H1 (cell line): ENCODE results near the gene AKAP12. TPM values are rescaled to one million over a fixed set of nuclear protein-coding genes. Genes with fewer than 3 reads are reported as not detected.

Experiments used
- CTCF ChIA-PET: fragments of 300-600 bp; sonication (Branson Sonifier 250); formaldehyde crosslinking; loops from one replicate; lab custom pipeline; 2021; ENCODE audit not compliant: partially characterized antibody; lab: Charles Lee
- POLR2A ChIA-PET: fragments of 300-600 bp; sonication (Branson Sonifier 250); formaldehyde crosslinking; loops from one replicate; lab custom pipeline; 2021; ENCODE audit warnings: inconsistent platforms; ENCODE audit not compliant: partially characterized antibody; lab: Charles Lee
- DNase-seq, 2 experiments: peaks; one replicate each; pipeline versions ENCODE4 v3.0.0 to v3.0.0-alpha.2; 2010 to 2022; ENCODE audit warnings: low spot score in 2 of 2, low read depth in 1 of 2, mixed read lengths in 1 of 2
- FAIRE-seq: peaks from 2 replicates; lab custom pipeline; 2011; peaks lifted over from hg19 to GRCh38; lab: Jason Lieb, UNC
- H2AFZ ChIP-seq: 2 replicates; pipeline ENCODE4 v1.8.1; 2012; ENCODE audit warnings: low read length, inconsistent platforms
- H2AK5ac ChIP-seq: 2 replicates; pipeline ENCODE4 v1.6.1; 2013; ENCODE audit warnings: low read depth, low read length
- H2BK120ac ChIP-seq: replicated peaks from 2 replicates; pipeline ENCODE3; 2013; ENCODE audit warnings: low read depth, low read length, inconsistent platforms
- H2BK12ac ChIP-seq: 2 replicates; pipeline ENCODE4 v1.6.1; 2013; ENCODE audit warnings: low read depth, low read length
- H2BK15ac ChIP-seq: 2 replicates; pipeline ENCODE4 v1.6.1; 2013; ENCODE audit warnings: low read length
- H2BK20ac ChIP-seq: 2 replicates; pipeline ENCODE4 v1.6.1; 2013; ENCODE audit warnings: low read length
- H2BK5ac ChIP-seq: 2 replicates; pipeline ENCODE4 v1.6.1; 2013; ENCODE audit warnings: low read depth, low read length
- H3K14ac ChIP-seq: 2 replicates; pipeline ENCODE4 v1.6.1; 2013; ENCODE audit warnings: inconsistent platforms; ENCODE audit not compliant: insufficient read length
- H3K18ac ChIP-seq: 2 replicates; pipeline ENCODE4 v1.6.1; 2013; ENCODE audit warnings: low read length; ENCODE audit errors: extremely low read depth
- H3K23ac ChIP-seq: 2 replicates; pipeline ENCODE4 v1.6.1; 2013; ENCODE audit warnings: inconsistent platforms; ENCODE audit not compliant: insufficient read length
- H3K23me2 ChIP-seq: 2 replicates; pipeline ENCODE4 v1.6.1; 2013; ENCODE audit warnings: low read depth, low read length
- H3K27ac ChIP-seq: 2 replicates; pipeline ENCODE4 v1.6.1; 2011; ENCODE audit warnings: low read depth, low read length, inconsistent platforms
- H3K27me3 ChIP-seq, 4 experiments: replicated peaks in 1 of 4; 1 replicate in 1 of 4; 2 replicates in 3 of 4; pipeline versions ENCODE4 v1.6.1 to v1.8.1; 2011 to 2013; ENCODE audit warnings: low read length in 3 of 4, mild to moderate bottlenecking in 3 of 4, inconsistent platforms in 2 of 4, mixed read lengths in 2 of 4, moderate library complexity in 1 of 4; ENCODE audit not compliant: control insufficient read depth in 3 of 4, insufficient read depth in 3 of 4; ENCODE audit errors: extremely low read depth in 1 of 4
- H3K36me3 ChIP-seq, 4 experiments: 2 replicates each; pipeline versions ENCODE4 v1.6.1 to v1.8.1; 2011 to 2013; ENCODE audit warnings: mild to moderate bottlenecking in 4 of 4, low read length in 3 of 4, moderate library complexity in 2 of 4, control low read depth in 1 of 4, inconsistent platforms in 1 of 4; ENCODE audit not compliant: insufficient read depth in 4 of 4, control insufficient read depth in 2 of 4
- H3K4ac ChIP-seq: replicated peaks from 2 replicates; pipeline ENCODE3; 2013; ENCODE audit warnings: low read length, low read depth, mixed read lengths, inconsistent platforms; ENCODE audit not compliant: insufficient read length
- H3K4me1 ChIP-seq, 4 experiments: replicated peaks in 1 of 4; 1 replicate in 1 of 4; 2 replicates in 3 of 4; pipeline versions ENCODE4 v1.6.1 to v1.8.1; 2011 to 2013; ENCODE audit warnings: low read length in 3 of 4, inconsistent platforms in 2 of 4, mixed read lengths in 1 of 4; ENCODE audit not compliant: insufficient read depth in 4 of 4, control insufficient read depth in 3 of 4
- H3K4me2 ChIP-seq, 2 experiments: 2 replicates each; pipeline versions ENCODE4 v1.6.1 to v1.8.1; 2011 to 2013; ENCODE audit warnings: low read depth in 2 of 2, low read length in 2 of 2, control low read depth in 1 of 2, inconsistent platforms in 1 of 2, mild to moderate bottlenecking in 1 of 2; ENCODE audit not compliant: insufficient read depth in 1 of 2
- H3K4me3 ChIP-seq, 4 experiments: fragments of 200-600, 300-600 bp in 1 of 4; sonication (generic), shearing (Covaris generic), sonication (Bioruptor Twin) in 1 of 4; 2 replicates each; pipeline versions ENCODE4 v1.5.1 to v1.8.1; 2011 to 2016; ENCODE audit warnings: low read length in 4 of 4, low read depth in 3 of 4, control low read depth in 2 of 4, inconsistent platforms in 2 of 4, mild to moderate bottlenecking in 2 of 4, mixed read lengths in 1 of 4, moderate library complexity in 1 of 4; ENCODE audit not compliant: insufficient read depth in 2 of 4; ENCODE audit errors: extremely low read depth in 1 of 4
- H3K56ac ChIP-seq: replicated peaks from 2 replicates; pipeline ENCODE3; 2013; ENCODE audit warnings: low read depth, mild to moderate bottlenecking, mixed read lengths, low read length, inconsistent platforms; ENCODE audit not compliant: insufficient read length
- H3K79me1 ChIP-seq: 2 replicates; pipeline ENCODE4 v1.6.1; 2013; ENCODE audit warnings: low read depth, low read length, control low read depth
- H3K79me2 ChIP-seq, 2 experiments: 2 replicates each; pipeline versions ENCODE4 v1.6.1 to v1.8.1; 2012 to 2013; ENCODE audit warnings: low read length in 2 of 2, mild to moderate bottlenecking in 2 of 2, inconsistent platforms in 1 of 2; ENCODE audit not compliant: insufficient read depth in 2 of 2, control insufficient read depth in 1 of 2
- H3K9ac ChIP-seq, 4 experiments: replicated peaks in 1 of 4; 1 replicate in 1 of 4; 2 replicates in 3 of 4; pipeline versions ENCODE4 v1.6.1 to v1.8.1; 2011 to 2013; ENCODE audit warnings: low read depth in 3 of 4, low read length in 3 of 4, control low read depth in 2 of 4, mild to moderate bottlenecking in 2 of 4, moderate library complexity in 2 of 4, inconsistent platforms in 1 of 4; ENCODE audit errors: extremely low read depth in 1 of 4
- H3K9me3 ChIP-seq, 2 experiments: 2 replicates each; pipeline versions ENCODE4 v1.6.1 to v1.8.1; 2012 to 2013; ENCODE audit warnings: mild to moderate bottlenecking in 2 of 2, moderate library complexity in 2 of 2, control low read depth in 1 of 2, inconsistent platforms in 1 of 2, low read depth in 1 of 2, low read length in 1 of 2, mixed read lengths in 1 of 2; ENCODE audit not compliant: insufficient read depth in 2 of 2
- H4K20me1 ChIP-seq, 2 experiments: replicated peaks in 1 of 2; 2 replicates each; pipeline versions ENCODE3 to v1.8.1; 2011 to 2013; ENCODE audit warnings: inconsistent platforms in 2 of 2, low read length in 2 of 2, mild to moderate bottlenecking in 1 of 2; ENCODE audit not compliant: insufficient read depth in 2 of 2, control insufficient read depth in 1 of 2
- H4K5ac ChIP-seq: 2 replicates; pipeline ENCODE4 v1.6.1; 2013; ENCODE audit warnings: low read length, low read depth, mixed read lengths, inconsistent platforms; ENCODE audit not compliant: insufficient read length
- H4K8ac ChIP-seq: 2 replicates; pipeline ENCODE4 v1.8.0; 2013; ENCODE audit warnings: mild to moderate bottlenecking, moderate library complexity, low read length, inconsistent platforms; ENCODE audit not compliant: insufficient read depth; ENCODE audit errors: extremely low read depth
- H4K91ac ChIP-seq: replicated peaks from 2 replicates; pipeline ENCODE3; 2013; ENCODE audit warnings: low read length, mixed read lengths, inconsistent platforms; ENCODE audit not compliant: insufficient read length
- CEBPB ChIP-seq: IDR thresholded peaks from 2 replicates; pipeline ENCODE4 v1.6.1; 2012; ENCODE audit warnings: low read depth, low read length
- EGR1 ChIP-seq: IDR thresholded peaks from 2 replicates; pipeline ENCODE4 v1.6.1; 2011; ENCODE audit warnings: low read depth, low read length, borderline replicate concordance
- HDAC6 ChIP-seq: IDR thresholded peaks from one replicate; pipeline ENCODE4 v1.7.1; 2012; ENCODE audit warnings: low read depth, mild to moderate bottlenecking, inconsistent platforms, low read length, moderate library complexity
- RXRA ChIP-seq: IDR thresholded peaks from 2 replicates; pipeline ENCODE4 v1.6.1; 2011; ENCODE audit warnings: low read depth, mild to moderate bottlenecking, low read length, moderate library complexity; ENCODE audit not compliant: insufficient read depth
- SP2 ChIP-seq: IDR thresholded peaks from 2 replicates; pipeline ENCODE4 v1.6.1; 2012; ENCODE audit warnings: mild to moderate bottlenecking, low read length, inconsistent platforms
- SUZ12 ChIP-seq: fragments of 200-600 bp; sonication (generic); IDR thresholded peaks from 2 replicates; pipeline ENCODE4 v1.6.1; 2012; ENCODE audit warnings: mild to moderate bottlenecking, inconsistent platforms, low read length, moderate library complexity, mixed read lengths
- TAF1 ChIP-seq: IDR thresholded peaks from 2 replicates; pipeline ENCODE4 v1.6.1; 2011; ENCODE audit warnings: mild to moderate bottlenecking, low read depth, low read length
- WGBS, 2 experiments: shearing (Covaris generic) in 1 of 2; methylation state at CpG; one replicate each; pipeline versions ENCODE4 v1.1.6 to v1.1.7; 2013 to 2015; ENCODE audit warnings: low lambda C conversion rate in 2 of 2, mixed read lengths in 2 of 2, inconsistent platforms in 1 of 2, low coverage in 1 of 2, missing lambda C conversion rate in 1 of 2; ENCODE audit not compliant: insufficient replicate concordance in 2 of 2, insufficient coverage in 1 of 2, insufficient read length in 1 of 2; ENCODE audit errors: extremely low coverage in 1 of 2, missing lambda C conversion rate in 1 of 2; 5-methylcytosine and 5-hydroxymethylcytosine counted together
- polyA plus RNA-seq, 7 experiments: library from polyadenylated mRNA; depleted of rRNA in 3 of 7; stranded (reverse) in 5 of 7; unstranded in 2 of 7; fragments of >200 nt in 5 of 7; fragments of 200-250 nt in 2 of 7; gene quantifications; 1 replicate in 5 of 7; 2 replicates in 1 of 7; 4 replicates in 1 of 7; pipeline versions ENCODE4 v1.2.1 to v1.2.3, GENCODE V29; 2011 to 2013; ENCODE audit warnings: missing spikeins in 2 of 7, mixed read lengths in 2 of 7
- total RNA-seq: library from RNA; stranded (reverse); fragmentation: NEBNext Ultra II Directional; extraction: Animal tissue kit (Norgen Biotek cat#: 25700); gene quantifications from 2 replicates; pipeline ENCODE4 v1.2.1, GENCODE V29; 2021
- TF ChIP-seq, protein P1 (sequence below), 3 experiments: IDR thresholded peaks; 1 replicate in 2 of 3; 2 replicates in 1 of 3; pipeline versions ENCODE4 v1.5.1 to v1.6.1; 2011; ENCODE audit warnings: low read length in 3 of 3, mild to moderate bottlenecking in 3 of 3, inconsistent platforms in 2 of 3, low read depth in 1 of 3, moderate library complexity in 1 of 3; ENCODE audit not compliant: insufficient read depth in 1 of 3; ENCODE audit errors: control extremely low read depth in 1 of 3

AKAP12 gene
- total and polyA plus RNA-seq, 2 of the 8 experiments (the other 6 are each of a cell fraction or from before 2014, with no cell fraction given) = 14.6 to 79.2 TPM

DNA sequence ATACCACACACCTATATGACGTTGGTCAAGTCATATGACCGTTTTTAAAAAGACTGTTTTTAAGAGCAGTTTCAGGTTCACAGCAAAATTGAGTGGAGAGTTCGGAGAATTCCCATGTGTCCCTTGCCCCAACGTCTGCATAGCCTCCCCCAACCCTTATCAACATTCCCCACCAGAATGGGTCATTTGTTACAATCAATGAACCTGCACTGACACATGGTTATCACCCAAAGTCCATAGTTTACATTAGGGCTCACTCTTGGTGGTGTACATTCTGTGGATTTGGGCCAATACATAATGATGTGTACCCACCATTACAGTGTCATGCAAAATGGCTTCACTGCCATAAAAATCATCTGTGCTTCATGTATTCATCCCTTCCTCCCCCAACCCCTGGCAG lies 99.6 kb downstream of the AKAP12 start:
- no peak overlapping the region for H2BK12ac ChIP-seq
- TF ChIP-seq, protein P1, sequence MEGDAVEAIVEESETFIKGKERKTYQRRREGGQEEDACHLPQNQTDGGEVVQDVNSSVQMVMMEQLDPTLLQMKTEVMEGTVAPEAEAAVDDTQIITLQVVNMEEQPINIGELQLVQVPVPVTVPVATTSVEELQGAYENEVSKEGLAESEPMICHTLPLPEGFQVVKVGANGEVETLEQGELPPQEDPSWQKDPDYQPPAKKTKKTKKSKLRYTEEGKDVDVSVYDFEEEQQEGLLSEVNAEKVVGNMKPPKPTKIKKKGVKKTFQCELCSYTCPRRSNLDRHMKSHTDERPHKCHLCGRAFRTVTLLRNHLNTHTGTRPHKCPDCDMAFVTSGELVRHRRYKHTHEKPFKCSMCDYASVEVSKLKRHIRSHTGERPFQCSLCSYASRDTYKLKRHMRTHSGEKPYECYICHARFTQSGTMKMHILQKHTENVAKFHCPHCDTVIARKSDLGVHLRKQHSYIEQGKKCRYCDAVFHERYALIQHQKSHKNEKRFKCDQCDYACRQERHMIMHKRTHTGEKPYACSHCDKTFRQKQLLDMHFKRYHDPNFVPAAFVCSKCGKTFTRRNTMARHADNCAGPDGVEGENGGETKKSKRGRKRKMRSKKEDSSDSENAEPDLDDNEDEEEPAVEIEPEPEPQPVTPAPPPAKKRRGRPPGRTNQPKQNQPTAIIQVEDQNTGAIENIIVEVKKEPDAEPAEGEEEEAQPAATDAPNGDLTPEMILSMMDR (IDR thresholded peaks at IDR 0.05; ENCODE audit: control extremely low read depth in 1 of 3, insufficient read depth in 1 of 3, low read depth in 1 of 3, low read length in 3 of 3) = no peak
- TF ChIP-seq TAF1 (no peak), EGR1 (no peak), SUZ12 (no peak), CEBPB (no peak), HDAC6 (no peak), SP2 (no peak), RXRA (no peak)

More for the DNA sequence above, 99.6 kb downstream of the AKAP12 start:
- H3K4ac ChIP-seq = no peak overlapping the region
- H3K9me3 ChIP-seq = no peaks in the 10 kb centered on the region
- FAIRE-seq = no peak
- no peak overlapping the region for H3K9ac ChIP-seq
- H3K4me2 ChIP-seq = no peak overlapping the region
- H3K23me2 ChIP-seq = no peaks in the 10 kb centered on the region
- DNase-seq = no peak
- ChIA-PET CTCF (interaction anchor here (0.7 kb wide), 1 partner anchor 123 kb away, joined by 3 read pairs; no protein-coding TSS in a partner anchor), POLR2A (no interaction called here)
- no peak overlapping the region for H3K23ac ChIP-seq
- H2BK15ac ChIP-seq = no peak overlapping the region
- no peak overlapping the region for H3K4me3 ChIP-seq
- no peak overlapping the region for H3K27ac ChIP-seq
- no peak overlapping the region for H2BK20ac ChIP-seq
- H3K27me3 ChIP-seq = no peaks in the 10 kb centered on the region
- no peak overlapping the region for H2BK5ac ChIP-seq
- 84% methylated on average over 4 of the region's 4 CpGs; no CpG with 5 or more reads in 1 of the 2 experiments for WGBS, 2 experiments
- H4K5ac ChIP-seq = no peak overlapping the region
- no peak overlapping the region for H3K14ac ChIP-seq
- H4K8ac ChIP-seq = no peak overlapping the region
- no peaks in the 10 kb centered on the region; a peak in 1 of 7 replicates for H3K4me1 ChIP-seq
- no peaks in the 10 kb centered on the region for H4K20me1 ChIP-seq
- H3K79me1 ChIP-seq = no peaks in the 10 kb centered on the region; the same call in 1 of the 2 replicates
- no peak overlapping the region for H2AFZ ChIP-seq
- no peak overlapping the region for H3K56ac ChIP-seq
- no peak overlapping the region for H2AK5ac ChIP-seq
- H4K91ac ChIP-seq = no peak overlapping the region
- H3K36me3 ChIP-seq = no peaks in the 10 kb centered on the region
- peaks cover 0 to 3% of the 10 kb centered on the region in 2 experiments; a peak in 2 of 4 replicates for H3K79me2 ChIP-seq
- H2BK120ac ChIP-seq = no peak overlapping the region
- H3K18ac ChIP-seq = no peak overlapping the region
